Keratinocyte (primary cell): ENCODE results near the gene NPSR1.

Experiments
- CTCF ChIP-seq, 3 experiments: IDR thresholded peaks in 1 of 3; conservative IDR thresholded peaks in 1 of 3; optimal IDR thresholded peaks in 1 of 3; 2 replicates in 2 of 3; 3 replicates in 1 of 3; pipeline versions ENCODE3 to v1.5.1; 2011; ENCODE audit warnings: low read length in 3 of 3, mild to moderate bottlenecking in 3 of 3, moderate library complexity in 2 of 3, control low read depth in 1 of 3, inconsistent platforms in 1 of 3; ENCODE audit not compliant: insufficient read depth in 2 of 3; ENCODE audit errors: extremely low read depth in 1 of 3
- EZH2 ChIP-seq: IDR thresholded peaks from one replicate; pipeline ENCODE4 v1.6.1; 2012; ENCODE audit warnings: inconsistent platforms, mild to moderate bottlenecking, low read length, moderate library complexity

- no peak for TF ChIP-seq CTCF (optimal IDR thresholded peaks at IDR 0.05 in 1 of 3, IDR thresholded peaks at IDR 0.05 in 1 of 3, conservative IDR thresholded peaks at IDR 0.05 in 1 of 3; ENCODE audit: extremely low read depth in 1 of 3, insufficient read depth in 2 of 3, low read length in 3 of 3)
- TF ChIP-seq EZH2, result no peak
Measured at GRCh38 chr7:34752929-34753328, 94.9 kb downstream of the NPSR1 start.
